ENCODE data around the gene AGBL4. TPM values are rescaled to one million over a fixed set of nuclear protein-coding genes. Genes with fewer than 3 reads are reported as not detected.

AGBL4 gene
- total RNA-seq, 1 donor: 0.10 TPM

DNA sequence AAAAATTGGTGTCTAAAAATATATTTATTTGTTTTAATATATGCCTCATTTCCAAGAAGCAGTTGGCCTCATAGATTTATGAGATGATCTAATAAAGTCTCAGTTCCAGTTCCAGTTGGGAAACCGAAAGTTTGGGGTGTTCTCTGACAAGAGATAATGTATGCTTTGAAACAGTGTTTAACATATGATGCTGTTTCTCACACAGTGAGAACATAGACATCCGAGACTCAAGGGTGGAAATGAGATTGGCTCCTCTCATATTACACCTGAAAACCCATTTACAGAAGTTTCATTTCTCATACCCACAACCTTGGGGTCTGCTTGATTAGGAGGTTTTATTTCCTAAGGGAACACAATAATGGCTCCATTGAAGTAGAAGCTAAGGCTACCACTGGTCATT is 1046.5 kb downstream of the AGBL4 start:
- no peaks in the 10 kb centered on the region for H3K9me3 ChIP-seq (ENCODE audit: low read depth, low read length)

GRCh38 chr1:48969971-48970370 is 1053.8 kb downstream of the AGBL4 start:
- Histone ChIP-seq H3K4me3 (ENCODE audit: low read length) (no peak overlapping the region), H3K4me1 (ENCODE audit: insufficient read depth, low read length) (no peaks in the 10 kb centered on the region), H3K9me3 (ENCODE audit: low read depth, low read length) (no peaks in the 10 kb centered on the region), H3K27me3 (ENCODE audit: insufficient read depth, low read length) (no peaks in the 10 kb centered on the region)

More for the DNA sequence above, 1046.5 kb downstream of the AGBL4 start:
- H3K4me3 ChIP-seq (ENCODE audit: low read length): no peak overlapping the region
- H3K4me1 ChIP-seq (ENCODE audit: insufficient read depth, low read length): no peaks in the 10 kb centered on the region
- H3K27me3 ChIP-seq (ENCODE audit: insufficient read depth, low read length): no peaks in the 10 kb centered on the region

DNA sequence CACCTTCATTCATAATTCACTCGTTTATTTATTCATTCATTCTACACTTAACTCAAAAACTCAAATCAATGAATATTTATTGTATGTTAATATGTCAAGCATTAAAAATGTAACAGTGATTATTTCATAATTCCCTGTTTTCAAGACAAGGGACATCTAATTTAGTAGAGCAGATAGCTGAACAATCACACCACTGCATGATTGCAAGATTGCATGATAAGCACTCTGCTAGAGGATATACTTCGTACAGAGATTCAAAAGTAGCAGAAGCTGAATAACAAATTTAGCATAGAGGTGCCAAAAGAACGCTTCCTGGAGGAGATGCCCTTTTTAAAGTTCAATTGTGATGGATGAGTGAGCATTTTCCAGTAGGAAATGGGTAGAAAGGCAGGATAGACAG is 1056.4 kb downstream of the AGBL4 start:
- no peak overlapping the region for H3K4me3 ChIP-seq (ENCODE audit: low read length)
- H3K9me3 ChIP-seq (ENCODE audit: low read depth, low read length): no peaks in the 10 kb centered on the region
- no peaks in the 10 kb centered on the region for H3K27me3 ChIP-seq (ENCODE audit: insufficient read depth, low read length)
- no peaks in the 10 kb centered on the region for H3K4me1 ChIP-seq (ENCODE audit: insufficient read depth, low read length)

DNA sequence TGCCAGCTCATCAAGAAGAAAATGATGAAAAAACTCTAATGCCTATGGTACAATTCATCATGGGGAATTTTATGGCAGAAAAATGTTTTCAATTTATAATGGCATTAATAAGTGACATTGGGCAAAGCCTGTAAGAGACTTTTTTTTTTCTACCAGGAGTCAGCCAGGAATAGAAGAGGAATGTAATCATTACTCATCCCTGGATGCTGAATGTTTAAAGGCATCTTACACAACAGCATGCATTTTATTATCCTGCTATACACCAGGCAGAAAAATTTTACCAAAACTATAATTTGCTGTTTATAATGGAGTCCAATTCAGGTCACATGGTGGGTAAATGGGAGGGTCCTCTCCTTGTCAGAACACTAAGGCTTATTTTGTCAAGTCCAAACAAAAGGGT is 1057.2 kb downstream of the AGBL4 start:
- H3K4me1 ChIP-seq (ENCODE audit: insufficient read depth, low read length): no peaks in the 10 kb centered on the region
- no peaks in the 10 kb centered on the region for H3K27me3 ChIP-seq (ENCODE audit: insufficient read depth, low read length)
- no peaks in the 10 kb centered on the region for H3K9me3 ChIP-seq (ENCODE audit: low read depth, low read length)
- no peak overlapping the region for H3K4me3 ChIP-seq (ENCODE audit: low read length)

- Histone ChIP-seq H3K4me1 (ENCODE audit: insufficient read depth, low read length) (no peaks in the 10 kb centered on the region), H3K9me3 (ENCODE audit: low read depth, low read length) (no peaks in the 10 kb centered on the region), H3K27me3 (ENCODE audit: insufficient read depth, low read length) (no peaks in the 10 kb centered on the region), H3K4me3 (ENCODE audit: low read length) (no peak overlapping the region)
These were observed 1063.4 kb downstream of the AGBL4 start for GRCh38 chr1:48960320-48960719.

DNA sequence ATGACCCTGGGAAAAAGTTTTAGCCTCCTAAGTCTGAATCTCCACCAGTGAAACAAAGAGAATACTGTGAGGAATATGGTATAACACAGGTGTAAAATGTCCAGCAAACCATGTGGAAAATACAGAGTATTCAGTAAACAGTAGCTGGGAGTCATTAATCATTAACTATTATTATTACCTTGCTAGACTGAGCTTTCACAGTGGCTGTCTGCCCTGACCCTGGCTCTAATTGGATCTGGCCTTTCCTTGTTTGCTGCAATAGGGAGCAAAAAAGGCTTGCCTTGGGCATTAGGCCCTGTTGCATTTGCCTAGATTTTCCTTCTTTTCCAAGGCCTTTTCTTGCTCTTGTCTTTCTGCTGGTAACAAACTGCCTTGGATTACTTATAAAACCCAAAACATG is 1068.0 kb downstream of the AGBL4 start:
- Histone ChIP-seq H3K9me3 (ENCODE audit: low read depth, low read length) (no peaks in the 10 kb centered on the region), H3K4me1 (ENCODE audit: insufficient read depth, low read length) (no peaks in the 10 kb centered on the region), H3K27me3 (ENCODE audit: insufficient read depth, low read length) (no peaks in the 10 kb centered on the region), H3K4me3 (ENCODE audit: low read length) (no peak overlapping the region)

DNA sequence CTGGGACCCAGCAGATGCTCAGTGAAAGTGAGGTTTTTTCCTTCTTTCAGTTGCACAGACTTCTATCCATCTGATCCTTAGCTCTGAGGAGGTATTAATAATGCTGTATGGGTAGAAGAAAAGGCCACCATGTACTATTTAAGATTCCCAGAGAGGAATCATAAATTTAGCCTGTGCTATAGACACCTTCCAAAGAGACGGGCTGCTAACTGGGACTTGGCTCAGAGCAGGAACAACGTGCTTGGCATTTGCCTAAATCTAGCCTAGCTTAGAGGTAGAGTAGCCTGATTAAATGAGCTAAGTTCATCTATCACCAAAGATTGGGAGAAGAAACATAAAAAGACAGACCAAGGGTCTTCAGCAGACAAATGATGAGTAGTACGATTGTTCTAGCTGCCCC is 1070.1 kb downstream of the AGBL4 start:
- H3K9me3 ChIP-seq (ENCODE audit: low read depth, low read length): no peaks in the 10 kb centered on the region
- no peaks in the 10 kb centered on the region for H3K4me1 ChIP-seq (ENCODE audit: insufficient read depth, low read length)
- no peak overlapping the region for H3K4me3 ChIP-seq (ENCODE audit: low read length)
- H3K27me3 ChIP-seq (ENCODE audit: insufficient read depth, low read length): no peaks in the 10 kb centered on the region

DNA sequence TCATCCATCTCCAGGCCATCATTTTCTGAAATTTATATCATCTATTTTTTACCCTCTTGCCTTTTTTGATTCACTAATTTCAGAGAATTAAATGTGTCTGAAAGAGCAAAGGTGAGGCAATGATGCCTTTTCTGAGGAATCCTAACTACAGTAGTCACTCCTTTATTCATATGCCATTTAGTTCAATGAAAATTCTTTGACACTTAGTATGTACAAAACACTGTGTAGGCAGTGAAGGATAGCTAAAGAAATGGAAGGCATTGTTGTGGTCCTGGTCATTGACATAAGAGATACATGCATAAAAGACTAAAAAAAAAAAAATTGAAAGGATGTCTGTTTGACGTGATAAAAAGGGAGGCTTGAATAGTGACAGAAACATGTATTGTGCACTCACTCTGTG is 1075.2 kb downstream of the AGBL4 start:
- Histone ChIP-seq H3K9me3 (ENCODE audit: low read depth, low read length) (no peaks in the 10 kb centered on the region), H3K4me3 (ENCODE audit: low read length) (no peak overlapping the region)

GRCh38 chr1:48947761-48948537 is 1075.8 kb downstream of the AGBL4 start:
- Histone ChIP-seq H3K4me3 (ENCODE audit: low read length) (no peak overlapping the region), H3K4me1 (ENCODE audit: insufficient read depth, low read length) (no peaks in the 10 kb centered on the region), H3K9me3 (ENCODE audit: low read depth, low read length) (no peaks in the 10 kb centered on the region), H3K27me3 (ENCODE audit: insufficient read depth, low read length) (no peaks in the 10 kb centered on the region)

More for the DNA sequence above, 1075.2 kb downstream of the AGBL4 start:
- Histone ChIP-seq H3K27me3 (ENCODE audit: insufficient read depth, low read length) (no peaks in the 10 kb centered on the region), H3K4me1 (ENCODE audit: insufficient read depth, low read length) (no peaks in the 10 kb centered on the region)

DNA sequence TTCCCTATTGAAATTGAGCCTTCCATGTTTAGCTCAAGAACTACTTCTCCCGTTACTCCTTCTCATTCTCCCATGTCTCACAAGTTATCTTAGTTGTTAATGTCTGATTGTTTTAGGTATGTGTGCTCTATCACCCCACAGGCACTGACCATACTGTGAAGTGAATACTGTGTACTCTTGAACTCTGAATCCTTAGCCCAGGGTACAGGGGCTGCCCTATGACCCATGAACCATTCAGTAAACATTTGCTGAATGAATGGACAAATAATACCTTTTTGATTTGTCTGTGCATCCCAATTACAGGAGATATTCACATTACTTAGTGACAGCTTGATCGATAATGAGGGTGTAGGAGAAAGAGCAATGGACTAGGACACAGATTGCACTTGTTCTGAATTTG is 1077.7 kb downstream of the AGBL4 start:
- H3K27me3 ChIP-seq (ENCODE audit: insufficient read depth, low read length): no peaks in the 10 kb centered on the region
- no peak overlapping the region for H3K4me3 ChIP-seq (ENCODE audit: low read length)
- H3K9me3 ChIP-seq (ENCODE audit: low read depth, low read length): no peaks in the 10 kb centered on the region
- no peaks in the 10 kb centered on the region for H3K4me1 ChIP-seq (ENCODE audit: insufficient read depth, low read length)

GRCh38 chr1:48944811-48945210 is 1078.9 kb downstream of the AGBL4 start:
- Histone ChIP-seq H3K9me3 (ENCODE audit: low read depth, low read length) (no peaks in the 10 kb centered on the region), H3K4me1 (ENCODE audit: insufficient read depth, low read length) (no peaks in the 10 kb centered on the region), H3K27me3 (ENCODE audit: insufficient read depth, low read length) (no peaks in the 10 kb centered on the region), H3K4me3 (ENCODE audit: low read length) (no peak overlapping the region)

GRCh38 chr1:48943826-48944225 is 1079.9 kb downstream of the AGBL4 start:
- Histone ChIP-seq H3K9me3 (ENCODE audit: low read depth, low read length) (no peaks in the 10 kb centered on the region), H3K27me3 (ENCODE audit: insufficient read depth, low read length) (no peaks in the 10 kb centered on the region), H3K4me3 (ENCODE audit: low read length) (no peak overlapping the region), H3K4me1 (ENCODE audit: insufficient read depth, low read length) (no peaks in the 10 kb centered on the region)

DNA sequence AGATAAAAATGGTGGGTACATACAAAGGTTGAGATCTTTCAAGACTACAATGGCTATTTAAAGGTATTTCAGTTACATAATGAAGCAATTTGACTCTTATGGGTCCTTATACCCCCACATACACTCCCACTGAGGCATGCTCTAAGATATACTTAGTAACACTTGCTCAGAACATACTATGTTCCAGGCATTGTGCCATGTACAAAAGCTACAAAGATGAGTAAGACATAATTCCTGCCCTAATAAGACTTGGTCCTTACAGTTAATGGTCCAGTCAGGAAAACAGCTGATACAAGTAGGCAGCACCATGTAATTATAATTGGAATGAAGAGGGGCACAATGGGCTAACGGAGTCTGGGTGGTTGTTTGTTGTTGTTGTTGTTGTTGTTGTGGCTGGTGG is 1080.4 kb downstream of the AGBL4 start:
- Histone ChIP-seq H3K4me1 (ENCODE audit: insufficient read depth, low read length) (no peaks in the 10 kb centered on the region), H3K27me3 (ENCODE audit: insufficient read depth, low read length) (no peaks in the 10 kb centered on the region), H3K4me3 (ENCODE audit: low read length) (no peak overlapping the region), H3K9me3 (ENCODE audit: low read depth, low read length) (no peaks in the 10 kb centered on the region)

GRCh38 chr1:48940962-48941732 is 1082.6 kb downstream of the AGBL4 start:
- H3K4me3 ChIP-seq (ENCODE audit: low read length): no peak overlapping the region
- no peaks in the 10 kb centered on the region for H3K4me1 ChIP-seq (ENCODE audit: insufficient read depth, low read length)
- no peaks in the 10 kb centered on the region for H3K27me3 ChIP-seq (ENCODE audit: insufficient read depth, low read length)
- no peaks in the 10 kb centered on the region for H3K9me3 ChIP-seq (ENCODE audit: low read depth, low read length)

DNA sequence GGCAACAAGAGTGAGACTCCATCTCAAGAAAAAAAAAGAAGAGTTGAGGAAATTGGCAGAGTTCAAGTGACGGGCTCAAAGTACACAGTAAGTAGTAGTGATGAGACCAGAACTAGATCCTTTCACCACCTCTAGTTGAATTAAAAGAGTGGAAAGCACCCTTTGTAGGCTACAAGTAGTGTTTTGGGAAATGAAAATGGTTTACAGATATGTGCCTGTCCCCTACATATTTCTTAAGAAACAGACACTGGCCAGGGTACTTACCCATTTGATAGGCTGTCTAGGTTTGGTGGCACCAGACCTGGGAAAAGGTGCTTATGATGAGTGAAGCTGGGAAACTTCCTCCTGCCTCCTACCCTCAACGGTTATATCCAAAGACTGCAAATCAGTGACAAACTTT is 1083.4 kb downstream of the AGBL4 start:
- H3K9me3 ChIP-seq (ENCODE audit: low read depth, low read length): no peaks in the 10 kb centered on the region
- no peaks in the 10 kb centered on the region for H3K4me1 ChIP-seq (ENCODE audit: insufficient read depth, low read length)
- no peak overlapping the region for H3K4me3 ChIP-seq (ENCODE audit: low read length)
- H3K27me3 ChIP-seq (ENCODE audit: insufficient read depth, low read length): no peaks in the 10 kb centered on the region

- Histone ChIP-seq H3K9me3 (ENCODE audit: low read depth, low read length) (no peaks in the 10 kb centered on the region), H3K27me3 (ENCODE audit: insufficient read depth, low read length) (no peaks in the 10 kb centered on the region), H3K4me3 (ENCODE audit: low read length) (no peak overlapping the region), H3K4me1 (ENCODE audit: insufficient read depth, low read length) (no peaks in the 10 kb centered on the region)
These were observed 1083.9 kb downstream of the AGBL4 start for GRCh38 chr1:48939828-48940227.

Measured in mononuclear cell (primary cell).